ENCODE measurements around the gene AMOTL2. TPM values are rescaled to one million over a fixed set of nuclear protein-coding genes. Genes with fewer than 3 reads are reported as not detected.

Gene AMOTL2
- total RNA-seq, 1 experiment from 2014 or later, result 30.9 TPM

- no peak for TF ChIP-seq CTCF (conservative IDR thresholded peaks at IDR 0.05)
- Histone ChIP-seq H2BK20ac (ENCODE audit: low read depth, low read length, poor library complexity, severe bottlenecking) (no peak overlapping the region), H2BK5ac (ENCODE audit: insufficient read length, low read length) (no peak overlapping the region), H2AK5ac (ENCODE audit: insufficient read length, low read length) (no peak overlapping the region), H2BK12ac (ENCODE audit: insufficient read length, low read depth, low read length) (no peak overlapping the region), H3K27ac (ENCODE audit: insufficient read length, low read depth, low read length) (no peak overlapping the region), H3K79me1 (ENCODE audit: insufficient read depth, low read depth, low read length, poor library complexity, severe bottlenecking) (no peaks in the 10 kb centered on the region), H4K20me1 (ENCODE audit: control insufficient read depth, insufficient read depth, insufficient read length) (no peaks in the 10 kb centered on the region), H2BK15ac (ENCODE audit: low read depth, low read length) (no peak overlapping the region), H3K4me1 (ENCODE audit: insufficient read depth, low read length) (no peaks in the 10 kb centered on the region), H4K5ac (ENCODE audit: insufficient read length, low read depth, low read length) (no peak overlapping the region), H3K9ac (ENCODE audit: extremely low read depth, insufficient read length, low read length) (no peak overlapping the region), H3K18ac (ENCODE audit: insufficient read length, low read depth, low read length) (no peak overlapping the region), H3K4me2 (ENCODE audit: insufficient read depth, insufficient read length, low read length) (no peak overlapping the region), H4K91ac (ENCODE audit: insufficient read length, low read depth, low read length) (no peak overlapping the region), H3K23ac (ENCODE audit: insufficient read length, low read depth, low read length) (no peak overlapping the region), H2BK120ac (ENCODE audit: low read depth, low read length, poor library complexity, severe bottlenecking) (no peak overlapping the region), H3K9me3 (ENCODE audit: control insufficient read depth, low read depth, low read length) (no peaks in the 10 kb centered on the region), H3K23me2 (ENCODE audit: insufficient read length, low read depth, low read length, poor library complexity, severe bottlenecking) (no peaks in the 10 kb centered on the region), H2AFZ (ENCODE audit: low read length) (no peak overlapping the region), H3T11ph (ENCODE audit: low read length) (no peak overlapping the region), H3K79me2 (ENCODE audit: insufficient read depth, low read length) (no peaks in the 10 kb centered on the region), H3K27me3 (ENCODE audit: insufficient read depth, low read length) (no peaks in the 10 kb centered on the region; the same call in 1 of the 2 replicates), H3K56ac (ENCODE audit: insufficient read length, low read depth, low read length) (no peak overlapping the region), H3K4ac (ENCODE audit: low read depth, low read length) (no peak overlapping the region), H3K14ac (ENCODE audit: insufficient read depth, low read length) (no peak overlapping the region; the same call in 1 of the 2 replicates), H4K8ac (replicated peaks; ENCODE audit: insufficient read length, low read depth, low read length) (no peak overlapping the region)
- Mint-ChIP-seq H3K36me3 (ENCODE audit: insufficient read depth in 1 of 3, low read depth in 3 of 3) (peaks cover 0 to 6% (median 5%) of the 10 kb centered on the region in 3 experiments; a peak in 5 of 7 replicates), H3K27ac (no peak overlapping the region), H3K4me1 (peaks cover 5% of the 10 kb centered on the region in 2 experiments; a peak in 1 of 4 replicates), H3K4me3 (no peak overlapping the region), H3K27me3 (ENCODE audit: low read depth) (peaks cover 80% of the 10 kb centered on the region), H3K9me3 (peaks cover 3 to 5% of the 10 kb centered on the region in 2 experiments; a peak in 3 of 5 replicates)
- no CpG with 5 or more reads among the region's 1 CpG for WGBS (ENCODE audit: extremely low coverage, insufficient read length, low lambda C conversion rate)
- no peak for DNase-seq
Observed at GRCh38 chr3:134392336-134392983, 18.2 kb upstream of the AMOTL2 start.

Data from H9 (cell line).